ENCODE data around the gene CRELD1.

DNA sequence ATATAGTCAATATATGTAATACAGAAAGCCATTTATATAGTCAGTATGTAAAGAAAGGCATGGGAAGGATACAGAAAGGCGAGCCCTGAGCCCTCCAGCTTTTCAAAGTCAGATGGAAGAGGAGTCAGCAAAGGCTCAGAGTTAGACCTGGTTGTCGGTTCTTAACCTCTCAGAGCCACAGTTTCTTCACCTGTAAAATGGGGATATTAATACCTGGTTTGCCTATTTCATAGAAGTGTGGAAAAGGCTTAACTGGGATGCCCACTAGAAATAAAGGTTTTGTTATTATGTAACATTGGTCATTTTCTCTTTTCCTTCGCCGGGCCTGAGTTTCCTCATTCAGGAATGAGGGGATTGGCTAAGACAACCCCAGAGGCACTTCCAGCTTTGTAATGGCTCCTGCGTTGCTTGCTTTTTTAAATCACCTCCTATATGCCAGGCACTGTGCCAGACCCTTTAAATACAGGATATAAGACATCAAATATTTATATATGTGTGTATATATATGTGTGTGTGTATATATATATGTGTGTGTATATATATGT is 2.4 kb downstream of the CRELD1 start:
- TF ChIP-seq, protein P1, sequence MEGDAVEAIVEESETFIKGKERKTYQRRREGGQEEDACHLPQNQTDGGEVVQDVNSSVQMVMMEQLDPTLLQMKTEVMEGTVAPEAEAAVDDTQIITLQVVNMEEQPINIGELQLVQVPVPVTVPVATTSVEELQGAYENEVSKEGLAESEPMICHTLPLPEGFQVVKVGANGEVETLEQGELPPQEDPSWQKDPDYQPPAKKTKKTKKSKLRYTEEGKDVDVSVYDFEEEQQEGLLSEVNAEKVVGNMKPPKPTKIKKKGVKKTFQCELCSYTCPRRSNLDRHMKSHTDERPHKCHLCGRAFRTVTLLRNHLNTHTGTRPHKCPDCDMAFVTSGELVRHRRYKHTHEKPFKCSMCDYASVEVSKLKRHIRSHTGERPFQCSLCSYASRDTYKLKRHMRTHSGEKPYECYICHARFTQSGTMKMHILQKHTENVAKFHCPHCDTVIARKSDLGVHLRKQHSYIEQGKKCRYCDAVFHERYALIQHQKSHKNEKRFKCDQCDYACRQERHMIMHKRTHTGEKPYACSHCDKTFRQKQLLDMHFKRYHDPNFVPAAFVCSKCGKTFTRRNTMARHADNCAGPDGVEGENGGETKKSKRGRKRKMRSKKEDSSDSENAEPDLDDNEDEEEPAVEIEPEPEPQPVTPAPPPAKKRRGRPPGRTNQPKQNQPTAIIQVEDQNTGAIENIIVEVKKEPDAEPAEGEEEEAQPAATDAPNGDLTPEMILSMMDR (IDR thresholded peaks at IDR 0.05; ENCODE audit: low read length): no peak
- no peak for TF ChIP-seq EZH2 (IDR thresholded peaks at IDR 0.05; ENCODE audit: borderline replicate concordance, low read length)
